ENCODE measurements around the gene ZNF254. TPM values are rescaled to one million over a fixed set of nuclear protein-coding genes. Genes with fewer than 3 reads are reported as not detected.
"Not testable (repeated sequence)": the region's sequence is repeated elsewhere in the genome, so short reads cannot be mapped to it uniquely, and the experiment has no call there.

ZNF254 gene
- total and polyA plus RNA-seq, 2 of the 4 experiments (the other 2 are of a cell fraction): 4.4 to 8.8 TPM

DNA sequence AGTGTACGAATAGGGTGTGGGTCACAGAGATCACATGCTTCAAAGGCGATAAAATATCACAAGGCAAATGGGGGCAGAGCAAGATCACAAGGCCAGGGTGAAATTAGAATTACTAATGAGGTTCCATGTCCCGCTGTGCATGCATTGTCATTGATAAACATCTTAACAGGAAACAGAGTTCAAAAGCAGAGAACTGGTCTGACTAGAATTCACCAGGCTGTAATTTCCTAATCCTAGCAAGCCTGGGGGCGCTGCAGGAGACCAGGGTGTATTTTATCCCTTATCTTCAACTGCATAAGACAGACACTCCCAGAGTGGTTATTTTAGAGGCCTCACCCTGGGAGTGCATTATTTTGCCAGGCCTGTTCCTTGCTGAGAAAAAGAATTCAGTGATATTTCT, 11.5 kb upstream of the ZNF254 start:
- H3K18ac ChIP-seq (ENCODE audit: low read depth, low read length); H3K4me2 ChIP-seq (ENCODE audit: low read depth, low read length); H2BK20ac ChIP-seq (ENCODE audit: low read depth, low read length); BruUV-seq (replicated peaks); H4K8ac ChIP-seq (ENCODE audit: low read depth in 2 of 2, low read length in 2 of 2); H4K20me1 ChIP-seq (ENCODE audit: insufficient read depth, low read length); H3K9me1 ChIP-seq (ENCODE audit: insufficient read depth, low read length); H4K91ac ChIP-seq (ENCODE audit: insufficient read depth, low read depth, low read length); ATAC-seq (ENCODE audit: low read depth); H4K5ac ChIP-seq (ENCODE audit: low read depth, low read length); H3K4me1 ChIP-seq (ENCODE audit: control insufficient read depth, insufficient read depth, low read length); H3K23ac ChIP-seq (ENCODE audit: low read depth, low read length); in situ Hi-C loops (cut with MboI; ENCODE audit: low sequenced_read_pairs); H2AK5ac ChIP-seq (ENCODE audit: low read depth, low read length); H3K9ac ChIP-seq (ENCODE audit: low read depth, low read length); H2BK15ac ChIP-seq (ENCODE audit: low read depth, low read length); H2BK5ac ChIP-seq (ENCODE audit: low read depth, low read length, poor library complexity, severe bottlenecking); H2BK120ac ChIP-seq (ENCODE audit: low read depth, low read length); H3K56ac ChIP-seq (ENCODE audit: extremely low read depth, insufficient read depth, low read length); dilution Hi-C loops (cut with HindIII; ENCODE audit: low sequenced_read_pairs, unreplicated experiment); intact Hi-C loops (cut with micrococcal nuclease); H2AFZ ChIP-seq (replicated peaks; ENCODE audit: low read length, poor library complexity); H3K9me3 ChIP-seq (ENCODE audit: control insufficient read depth, insufficient read depth, low read length); H3K4me3 ChIP-seq (ENCODE audit: insufficient read depth, low read depth, low read length); H3K14ac ChIP-seq (replicated peaks; ENCODE audit: low read depth, low read length); DNase-seq; CTCF ChIA-PET; H3K27me3 ChIP-seq (ENCODE audit: control insufficient read depth, insufficient read depth, low read length); H3K4ac ChIP-seq (ENCODE audit: low read depth, low read length); H3K27ac ChIP-seq (ENCODE audit: insufficient read depth, low read length); H2AK9ac ChIP-seq (replicated peaks; ENCODE audit: low read depth, low read length, poor library complexity); POLR2A ChIA-PET (ENCODE audit: unreplicated experiment): not testable (repeated sequence)
- Histone ChIP-seq H3K36me3 (ENCODE audit: control insufficient read depth, insufficient read depth, low read length) (peaks cover 25% of the 10 kb centered on the region), H3K79me1 (ENCODE audit: low read depth in 1 of 2, low read length in 2 of 2) (peaks cover 11 to 17% of the 10 kb centered on the region in 2 experiments)
- WGBS, 2 experiments (ENCODE audit: extremely low coverage in 2 of 2, insufficient read length in 1 of 2): no CpG with 5 or more reads among the region's 4 CpGs

Data from IMR-90 (cell line).